ENCODE data around the gene GPR179.

DNA sequence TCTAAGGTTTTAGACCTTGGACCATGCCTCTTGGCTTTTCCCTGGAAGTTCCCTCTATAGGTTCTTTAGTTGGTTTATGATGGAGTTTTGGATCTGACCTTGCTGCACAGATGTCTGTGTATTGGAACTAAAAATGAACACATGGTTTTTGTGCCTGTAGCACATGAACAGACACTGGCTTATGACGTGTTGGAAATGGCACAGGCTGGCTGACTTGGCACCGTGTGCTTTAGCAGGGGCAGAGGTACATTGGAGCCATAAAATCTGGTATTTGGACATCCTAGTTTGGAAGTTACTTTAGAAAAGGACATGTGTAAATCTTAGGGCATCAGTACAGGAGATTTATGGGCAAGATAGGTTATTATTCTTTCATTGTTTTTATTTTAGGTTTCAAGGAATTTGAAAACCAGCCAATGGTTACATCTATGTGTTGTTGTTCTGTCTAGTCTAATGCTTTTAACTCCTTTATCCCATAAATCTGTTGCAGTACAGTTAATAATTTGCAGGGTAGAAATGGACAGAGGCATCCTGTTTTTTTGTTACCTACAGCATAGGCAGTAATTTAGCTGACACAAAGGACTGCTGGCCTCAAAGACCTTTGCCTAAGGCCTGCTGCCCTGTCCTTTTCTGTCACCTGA is 13.8 kb upstream of the GPR179 start:
- TF ChIP-seq TAF1 (IDR thresholded peaks at IDR 0.05; ENCODE audit: borderline replicate concordance, low read depth, low read length) (no peak), POLR2AphosphoS5 (IDR thresholded peaks at IDR 0.05; ENCODE audit: low read depth, low read length) (no peak), POLR2A (IDR thresholded peaks at IDR 0.05; ENCODE audit: low read depth, low read length) (no peak)
